ENCODE results near the gene GMDS. TPM values are rescaled to one million over a fixed set of nuclear protein-coding genes. Genes with fewer than 3 reads are reported as not detected.

GMDS gene
- total and polyA plus RNA-seq, 2 of the 4 experiments (the other 2 are of a cell fraction): 7.3 to 21.9 TPM

DNA sequence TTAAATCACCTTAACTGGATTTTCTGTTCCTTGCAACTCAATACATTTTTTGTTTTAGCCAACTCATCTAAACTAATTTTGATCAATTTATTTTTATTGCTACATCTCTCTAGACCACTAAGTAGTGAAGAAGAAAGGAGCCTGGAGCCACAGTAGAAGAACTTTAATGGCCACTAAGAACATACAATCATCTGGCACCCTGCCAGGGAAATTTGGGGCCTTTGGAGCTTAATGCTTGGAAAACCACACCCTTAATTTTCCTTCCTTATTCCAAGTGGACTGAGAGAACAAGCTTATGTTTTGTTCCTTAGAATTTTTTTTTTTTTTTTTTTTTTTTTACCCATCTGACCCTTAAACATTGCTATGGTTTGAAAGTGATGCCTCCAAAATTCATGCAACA lies 12.0 kb upstream of the GMDS start:
- H3K9ac ChIP-seq (ENCODE audit: low read depth, low read length): no peak overlapping the region
- no peak overlapping the region for H2AFZ ChIP-seq (replicated peaks; ENCODE audit: low read length, poor library complexity)
- no TSS peak for BruUV-seq (replicated peaks)
- H3K4me3 ChIP-seq (ENCODE audit: insufficient read depth, low read depth, low read length): no peak overlapping the region
- ChIA-PET CTCF (interaction anchor here (0.6 kb wide), 1 partner anchor 58 kb away, joined by 3 read pairs; no protein-coding TSS in a partner anchor), POLR2A (ENCODE audit: unreplicated experiment) (no interaction called here)
- no peak overlapping the region for H3K4me2 ChIP-seq (ENCODE audit: low read depth, low read length)
- no peak overlapping the region for H2BK15ac ChIP-seq (ENCODE audit: low read depth, low read length)
- H3K4me1 ChIP-seq (ENCODE audit: control insufficient read depth, insufficient read depth, low read length): no peaks in the 10 kb centered on the region
- H3K23ac ChIP-seq (ENCODE audit: low read depth, low read length): no peak overlapping the region
- H2BK120ac ChIP-seq (ENCODE audit: low read depth, low read length): no peak overlapping the region
- no peak overlapping the region for H2AK9ac ChIP-seq (replicated peaks; ENCODE audit: low read depth, low read length, poor library complexity)
- DNase-seq: no peak
- no peak overlapping the region for H4K91ac ChIP-seq (ENCODE audit: insufficient read depth, low read depth, low read length)
- H4K20me1 ChIP-seq (ENCODE audit: insufficient read depth, low read length): no peaks in the 10 kb centered on the region
- no peaks in the 10 kb centered on the region for H3K27me3 ChIP-seq (ENCODE audit: control insufficient read depth, insufficient read depth, low read length)
- H2AK5ac ChIP-seq (ENCODE audit: low read depth, low read length): no peak overlapping the region
- H3K9me1 ChIP-seq (ENCODE audit: insufficient read depth, low read length): no peaks in the 10 kb centered on the region
- H3K18ac ChIP-seq (ENCODE audit: low read depth, low read length): no peak overlapping the region
- no peak overlapping the region for H3K27ac ChIP-seq (ENCODE audit: insufficient read depth, low read length)
- H2BK5ac ChIP-seq (ENCODE audit: low read depth, low read length, poor library complexity, severe bottlenecking): no peak overlapping the region
- no peak overlapping the region for H4K5ac ChIP-seq (ENCODE audit: low read depth, low read length)
- peaks cover 13% of the 10 kb centered on the region for H3K36me3 ChIP-seq (ENCODE audit: control insufficient read depth, insufficient read depth, low read length)
- in situ Hi-C loops (cut with MboI; ENCODE audit: low sequenced_read_pairs) (no loop called here), dilution Hi-C loops (cut with HindIII; ENCODE audit: low sequenced_read_pairs, unreplicated experiment) (no loop called here), intact Hi-C loops (cut with micrococcal nuclease) (no loop called here)
- H3K56ac ChIP-seq (ENCODE audit: extremely low read depth, insufficient read depth, low read length): no peak overlapping the region
- no peak overlapping the region for H2BK20ac ChIP-seq (ENCODE audit: low read depth, low read length)
- H3K79me1 ChIP-seq (ENCODE audit: low read depth in 1 of 2, low read length in 2 of 2): peaks cover 0 to 3% of the 10 kb centered on the region in 2 experiments; a peak in 1 of 4 replicates
- no peak overlapping the region for H3K4ac ChIP-seq (ENCODE audit: low read depth, low read length)
- ATAC-seq (ENCODE audit: low read depth): no peak
- no peak overlapping the region for H4K8ac ChIP-seq (ENCODE audit: low read depth in 2 of 2, low read length in 2 of 2)
- H3K9me3 ChIP-seq (ENCODE audit: control insufficient read depth, insufficient read depth, low read length): peaks cover 6% of the 10 kb centered on the region
- TF ChIP-seq SMC3 (IDR thresholded peaks at IDR 0.05; ENCODE audit: low read depth, low read length) (no peak), CEBPB (IDR thresholded peaks at IDR 0.05; ENCODE audit: low read depth, low read length) (no peak), POLR2A (IDR thresholded peaks at IDR 0.05; ENCODE audit: low read depth, low read length) (no peak)
- H3K14ac ChIP-seq (replicated peaks; ENCODE audit: low read depth, low read length): no peak overlapping the region
